ENCODE measurements around the gene SOX18. TPM values are rescaled to one million over a fixed set of nuclear protein-coding genes. Genes with fewer than 3 reads are reported as not detected.

The SOX18 gene
- total and polyA plus RNA-seq, 2 experiments from 2014 or later, result 0.21 TPM; not detected in 1

- no peaks in the 10 kb centered on the region for H3K9me2 ChIP-seq (ENCODE audit: insufficient read depth)
- H4K20me1 ChIP-seq (replicated peaks; ENCODE audit: insufficient read depth), result no peaks in the 10 kb centered on the region
- Mint-ChIP-seq H3K27me3 (ENCODE audit: insufficient read depth, low read depth, poor library complexity) (peaks cover 5% of the 10 kb centered on the region), H3K4me1 (peaks cover 3% of the 10 kb centered on the region; the same call in 2 of the 3 replicates), H3K36me3 (ENCODE audit: low read depth) (peaks cover 2% of the 10 kb centered on the region; the same call in 1 of the 3 replicates), H3K4me3 (no peak overlapping the region), H3K27ac (no peak overlapping the region), H3K9me3 (no peaks in the 10 kb centered on the region)
- no peaks in the 10 kb centered on the region for H3K27me3 ChIP-seq (ENCODE audit: insufficient read depth)
- ATAC-seq, result no peak
- H3F3A ChIP-seq (replicated peaks; ENCODE audit: low read depth), result no peaks in the 10 kb centered on the region
- H3K27ac ChIP-seq (ENCODE audit: low read depth), result no peak overlapping the region
- H3K4me1 ChIP-seq (ENCODE audit: insufficient read depth), result no peaks in the 10 kb centered on the region
- no peak overlapping the region for H3K4me2 ChIP-seq
- TF ChIP-seq ZNF331 (CRISPR knock-in tag; IDR thresholded peaks at IDR 0.05; ENCODE audit: low read depth) (no peak), JUNB (IDR thresholded peaks at IDR 0.05; ENCODE audit: unreplicated experiment) (no peak), REST (IDR thresholded peaks at IDR 0.05; ENCODE audit: unreplicated experiment) (no peak), EZH2phosphoT487 (IDR thresholded peaks at IDR 0.05; ENCODE audit: unreplicated experiment) (no peak), NANOG (IDR thresholded peaks at IDR 0.05; ENCODE audit: borderline replicate concordance) (no peak), EZH2 (IDR thresholded peaks at IDR 0.05; ENCODE audit: low read depth, unreplicated experiment) (no peak), CTCF (conservative IDR thresholded peaks at IDR 0.05; ENCODE audit: low read depth in 2 of 2) (no peak)
- TF ChIP-seq, protein P1, sequence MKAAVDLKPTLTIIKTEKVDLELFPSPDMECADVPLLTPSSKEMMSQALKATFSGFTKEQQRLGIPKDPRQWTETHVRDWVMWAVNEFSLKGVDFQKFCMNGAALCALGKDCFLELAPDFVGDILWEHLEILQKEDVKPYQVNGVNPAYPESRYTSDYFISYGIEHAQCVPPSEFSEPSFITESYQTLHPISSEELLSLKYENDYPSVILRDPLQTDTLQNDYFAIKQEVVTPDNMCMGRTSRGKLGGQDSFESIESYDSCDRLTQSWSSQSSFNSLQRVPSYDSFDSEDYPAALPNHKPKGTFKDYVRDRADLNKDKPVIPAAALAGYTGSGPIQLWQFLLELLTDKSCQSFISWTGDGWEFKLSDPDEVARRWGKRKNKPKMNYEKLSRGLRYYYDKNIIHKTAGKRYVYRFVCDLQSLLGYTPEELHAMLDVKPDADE (IDR thresholded peaks at IDR 0.05), result no peak
- no peak overlapping the region for H2AFZ ChIP-seq
- no peaks in the 10 kb centered on the region for H3K36me3 ChIP-seq (ENCODE audit: insufficient read depth)
- H3K4me3 ChIP-seq, result no peak overlapping the region
- no peaks in the 10 kb centered on the region for H3K79me2 ChIP-seq (replicated peaks; ENCODE audit: insufficient read depth)
- no peak for DNase-seq (ENCODE audit: low spot score)
Observed at GRCh38 chr20:64072498-64073063, 23.1 kb upstream of the SOX18 start.

Measured in GM23338 (cell line).